ENCODE measurements around the gene KLF7. TPM values are rescaled to one million over a fixed set of nuclear protein-coding genes. Genes with fewer than 3 reads are reported as not detected.

Gene KLF7
- total and polyA plus RNA-seq, 4 donors: 4.4 to 51.8 (median 22.3) TPM

DNA sequence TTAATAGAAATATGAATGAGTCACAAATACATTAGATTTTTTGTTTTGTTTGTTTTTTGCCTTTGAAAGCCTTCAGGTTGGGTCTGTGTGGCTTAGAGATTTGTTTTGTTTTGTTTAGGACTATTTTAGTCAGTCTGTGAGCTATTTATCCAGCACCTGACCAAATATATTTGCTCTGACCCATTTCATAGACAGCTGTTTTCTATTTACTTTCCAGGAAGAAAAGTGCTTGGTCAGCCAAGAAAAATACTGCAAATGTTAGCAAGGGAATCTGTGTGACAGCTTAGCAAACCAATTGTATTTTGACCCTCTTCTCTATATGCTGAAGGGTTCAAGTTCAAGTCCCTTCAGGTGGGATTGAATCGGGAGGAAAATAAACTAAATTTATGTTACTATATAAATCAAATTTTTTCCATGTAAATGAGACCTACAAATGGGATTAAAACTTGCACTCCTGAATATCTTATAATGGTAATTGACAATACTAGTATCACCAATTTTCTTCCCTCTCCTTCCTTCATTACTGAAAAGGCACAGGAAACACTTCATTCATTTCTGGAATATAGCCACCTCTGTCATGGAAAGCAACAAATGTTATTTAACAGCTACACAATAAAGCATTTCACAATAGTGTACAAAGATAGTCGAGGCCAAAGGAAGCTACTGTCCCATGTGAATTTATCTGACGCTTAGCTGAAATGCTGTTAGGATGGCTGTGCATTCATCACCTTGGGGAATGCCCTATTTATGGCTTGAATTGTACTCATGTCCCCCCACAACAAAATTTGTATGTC, 23.1 kb upstream of the KLF7 start:
- Histone ChIP-seq H3K9me3 (ENCODE audit: control insufficient read depth in 4 of 4, insufficient read depth in 3 of 4, low read length in 3 of 4) (peaks cover 0 to 4% (median 3%) of the 10 kb centered on the region in 4 donors), H3K4me1 (ENCODE audit: control insufficient read depth in 5 of 5, insufficient read depth in 5 of 5, low read length in 5 of 5) (no peaks in the 10 kb centered on the region), H3K27me3 (ENCODE audit: control insufficient read depth in 3 of 3, insufficient read depth in 3 of 3, low read length in 2 of 3) (no peaks in the 10 kb centered on the region), H3K27ac (ENCODE audit: low read depth in 1 of 2, low read length in 1 of 2) (no peak overlapping the region), H3K9ac (ENCODE audit: insufficient read depth in 1 of 2, low read length in 2 of 2) (no peak overlapping the region), H3K36me3 (ENCODE audit: control insufficient read depth in 4 of 4, insufficient read depth in 4 of 4, low read length in 4 of 4) (no peaks in the 10 kb centered on the region), H3K4me3 (no peak overlapping the region)
- 57 to 58% methylated on average over 3 of the region's 3 CpGs for WGBS, 2 donors
- TF ChIP-seq, protein P1, sequence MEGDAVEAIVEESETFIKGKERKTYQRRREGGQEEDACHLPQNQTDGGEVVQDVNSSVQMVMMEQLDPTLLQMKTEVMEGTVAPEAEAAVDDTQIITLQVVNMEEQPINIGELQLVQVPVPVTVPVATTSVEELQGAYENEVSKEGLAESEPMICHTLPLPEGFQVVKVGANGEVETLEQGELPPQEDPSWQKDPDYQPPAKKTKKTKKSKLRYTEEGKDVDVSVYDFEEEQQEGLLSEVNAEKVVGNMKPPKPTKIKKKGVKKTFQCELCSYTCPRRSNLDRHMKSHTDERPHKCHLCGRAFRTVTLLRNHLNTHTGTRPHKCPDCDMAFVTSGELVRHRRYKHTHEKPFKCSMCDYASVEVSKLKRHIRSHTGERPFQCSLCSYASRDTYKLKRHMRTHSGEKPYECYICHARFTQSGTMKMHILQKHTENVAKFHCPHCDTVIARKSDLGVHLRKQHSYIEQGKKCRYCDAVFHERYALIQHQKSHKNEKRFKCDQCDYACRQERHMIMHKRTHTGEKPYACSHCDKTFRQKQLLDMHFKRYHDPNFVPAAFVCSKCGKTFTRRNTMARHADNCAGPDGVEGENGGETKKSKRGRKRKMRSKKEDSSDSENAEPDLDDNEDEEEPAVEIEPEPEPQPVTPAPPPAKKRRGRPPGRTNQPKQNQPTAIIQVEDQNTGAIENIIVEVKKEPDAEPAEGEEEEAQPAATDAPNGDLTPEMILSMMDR (IDR thresholded peaks at IDR 0.05; ENCODE audit: control extremely low read depth, extremely low read depth): no peak
- no peak for ATAC-seq (ENCODE audit: insufficient read depth, low FRiP score)
- peak in 1 of 3 donors; percentile 5 for DNase-seq

DNA sequence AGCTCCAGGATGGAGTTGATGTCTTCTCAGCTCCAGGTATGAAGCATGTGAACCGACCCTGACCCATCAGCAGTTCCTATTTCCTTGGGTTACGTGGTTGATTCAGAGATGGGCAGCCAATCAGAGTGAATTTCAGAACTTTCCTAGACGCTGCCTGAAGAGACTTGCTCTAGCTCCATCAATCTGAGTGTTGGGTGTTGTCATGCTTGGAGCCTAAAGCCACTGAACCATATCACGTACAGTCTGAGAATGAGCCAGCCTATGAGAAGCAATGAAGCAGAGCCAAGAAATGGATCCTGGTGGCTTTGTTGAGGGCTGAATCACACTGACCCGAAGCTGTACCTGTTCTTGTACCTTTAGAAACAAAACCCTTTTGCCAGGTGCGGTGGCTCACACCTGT, 19.6 kb upstream of the KLF7 start:
- DNase-seq (no peak), ATAC-seq (ENCODE audit: insufficient read depth, low FRiP score) (no peak)
- peaks cover 0 to 4% (median 3%) of the 10 kb centered on the region in 4 donors for H3K9me3 ChIP-seq (ENCODE audit: control insufficient read depth in 4 of 4, insufficient read depth in 3 of 4, low read length in 3 of 4)
- TF ChIP-seq, protein P1 (IDR thresholded peaks at IDR 0.05; ENCODE audit: control extremely low read depth, extremely low read depth): no peak
- H3K4me1 ChIP-seq (ENCODE audit: control insufficient read depth in 5 of 5, insufficient read depth in 5 of 5, low read length in 5 of 5): no peaks in the 10 kb centered on the region
- H3K27ac ChIP-seq (ENCODE audit: low read depth in 1 of 2, low read length in 1 of 2): no peak overlapping the region
- no peaks in the 10 kb centered on the region for H3K36me3 ChIP-seq (ENCODE audit: control insufficient read depth in 4 of 4, insufficient read depth in 4 of 4, low read length in 4 of 4)
- WGBS, 2 donors: 92 to 95% methylated on average over 6 of the region's 6 CpGs
- no peak overlapping the region for H3K9ac ChIP-seq (ENCODE audit: insufficient read depth in 1 of 2, low read length in 2 of 2)
- no peaks in the 10 kb centered on the region for H3K27me3 ChIP-seq (ENCODE audit: control insufficient read depth in 3 of 3, insufficient read depth in 3 of 3, low read length in 2 of 3)
- no peak overlapping the region for H3K4me3 ChIP-seq

DNA sequence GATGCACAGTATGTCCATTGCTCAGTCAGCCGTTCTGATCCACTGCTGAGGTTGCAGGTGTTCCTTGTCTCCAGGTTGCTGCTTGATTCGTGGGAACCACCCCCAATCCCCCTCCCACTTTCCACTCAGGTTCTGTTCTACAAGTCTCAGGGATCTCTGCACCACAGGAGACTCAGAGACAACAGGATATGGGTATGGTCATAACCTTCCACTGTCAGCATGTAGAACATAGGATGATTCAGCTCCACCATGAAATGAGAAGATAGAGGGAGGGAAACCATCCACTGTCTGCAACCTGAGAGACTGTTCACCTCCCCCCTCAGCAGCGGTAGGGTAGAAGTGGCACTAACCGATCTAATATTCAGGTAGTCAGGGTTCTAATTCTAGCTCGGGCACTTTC, 19.0 kb upstream of the KLF7 start:
- Histone ChIP-seq H3K27ac (ENCODE audit: low read depth in 1 of 2, low read length in 1 of 2) (no peak overlapping the region), H3K36me3 (ENCODE audit: control insufficient read depth in 4 of 4, insufficient read depth in 4 of 4, low read length in 4 of 4) (no peaks in the 10 kb centered on the region), H3K9me3 (ENCODE audit: control insufficient read depth in 4 of 4, insufficient read depth in 3 of 4, low read length in 3 of 4) (peaks cover 0 to 4% (median 3%) of the 10 kb centered on the region in 4 donors), H3K4me3 (no peak overlapping the region), H3K4me1 (ENCODE audit: control insufficient read depth in 5 of 5, insufficient read depth in 5 of 5, low read length in 5 of 5) (no peaks in the 10 kb centered on the region), H3K9ac (ENCODE audit: insufficient read depth in 1 of 2, low read length in 2 of 2) (no peak overlapping the region), H3K27me3 (ENCODE audit: control insufficient read depth in 3 of 3, insufficient read depth in 3 of 3, low read length in 2 of 3) (no peaks in the 10 kb centered on the region)
- 82 to 89% methylated on average over 5 of the region's 5 CpGs for WGBS, 2 donors
- DNase-seq (no peak), ATAC-seq (ENCODE audit: insufficient read depth, low FRiP score) (no peak)
- TF ChIP-seq, protein P1 (IDR thresholded peaks at IDR 0.05; ENCODE audit: control extremely low read depth, extremely low read depth): no peak
